Natural killer cell (primary cell): ENCODE data around the gene GIPC2. TPM values are rescaled to one million over a fixed set of nuclear protein-coding genes. Genes with fewer than 3 reads are reported as not detected.

Experiments
- ATAC-seq, 3 donors: fragments of 150-1000 bp in 2 of 3; fragments of 200-7000 bp in 1 of 3; cut with Tn5 transposase; 1 replicate in 1 of 3; 2 replicates in 2 of 3; pipeline ENCODE4 v1.10.0; 2021; ENCODE audit warnings: mild to moderate bottlenecking in 2 of 3, moderate library complexity in 2 of 3
- DNase-seq, 2 donors: peaks; one replicate each; pipeline versions ENCODE4 v3.0.0 to v3.0.0-alpha.2; 2013 to 2021; ENCODE audit warnings: mixed read lengths in 1 of 2
- H3K27ac ChIP-seq: one replicate; pipeline ENCODE4 v1.5.1; 2013; ENCODE audit warnings: mild to moderate bottlenecking, low read length
- H3K27me3 ChIP-seq: one replicate; pipeline ENCODE4 v1.6.1; 2013; ENCODE audit warnings: low read length; ENCODE audit not compliant: control insufficient read depth, insufficient read depth
- H3K36me3 ChIP-seq: one replicate; pipeline ENCODE4 v1.6.1; 2013; ENCODE audit warnings: low read length; ENCODE audit not compliant: control insufficient read depth, insufficient read depth
- H3K4me1 ChIP-seq: one replicate; pipeline ENCODE4 v1.6.1; 2013; ENCODE audit warnings: low read length; ENCODE audit not compliant: control insufficient read depth, insufficient read depth
- H3K4me3 ChIP-seq: one replicate; pipeline ENCODE4 v1.5.1; 2013; ENCODE audit warnings: low read length
- H3K9me3 ChIP-seq: one replicate; pipeline ENCODE4 v1.6.1; 2013; ENCODE audit warnings: low read length; ENCODE audit not compliant: control insufficient read depth, insufficient read depth
- H3K27ac Mint-ChIP-seq, 2 donors: one replicate each; pipeline ENCODE4 v1.8.0; 2022; ENCODE audit warnings: mild to moderate bottlenecking in 2 of 2, mixed read lengths in 2 of 2, moderate library complexity in 1 of 2
- H3K27me3 Mint-ChIP-seq, 2 donors: one replicate each; pipeline ENCODE4 v1.8.0; 2022; ENCODE audit warnings: low read depth in 2 of 2, mixed read lengths in 2 of 2
- H3K36me3 Mint-ChIP-seq: one replicate; pipeline ENCODE4 v1.8.0; 2022; ENCODE audit warnings: mixed read lengths
- H3K4me1 Mint-ChIP-seq, 2 donors: one replicate each; pipeline ENCODE4 v1.8.0; 2022; ENCODE audit warnings: mixed read lengths in 2 of 2
- H3K4me3 Mint-ChIP-seq: one replicate; pipeline ENCODE4 v1.8.0; 2022; ENCODE audit warnings: mild to moderate bottlenecking, moderate library complexity, mixed read lengths
- H3K9me3 Mint-ChIP-seq, 2 donors: one replicate each; pipeline ENCODE4 v1.8.0; 2022; ENCODE audit warnings: mixed read lengths in 2 of 2
- WGBS: methylation state at CpG from one replicate; pipeline ENCODE4 v1.1.7; 2013; ENCODE audit warnings: missing lambda C conversion rate; ENCODE audit not compliant: insufficient coverage; 5-methylcytosine and 5-hydroxymethylcytosine counted together
- intact Hi-C: fragments of 100-400 bp; cut with micrococcal nuclease; formaldehyde crosslinking; loops from one replicate; pipeline ENCODE4 v1.14.2; 2022
- total RNA-seq, 4 donors: library from RNA; stranded (reverse); fragments of 120-200 nt in 1 of 4; gene quantifications; one replicate each; pipeline versions ENCODE4 v1.2.3 to v1.2.4, GENCODE V29; 2013 to 2022
- TF ChIP-seq, protein P1 (sequence below): fragments of 200-600 bp; IDR thresholded peaks from one replicate; pipeline ENCODE4 v1.8.0; 2022; ENCODE audit warnings: antibody characterized with exemption

The GIPC2 gene
- total RNA-seq, 3 donors from 2014 or later (not counting 1 experiment from before 2014, with no cell fraction given), result not detected

DNA sequence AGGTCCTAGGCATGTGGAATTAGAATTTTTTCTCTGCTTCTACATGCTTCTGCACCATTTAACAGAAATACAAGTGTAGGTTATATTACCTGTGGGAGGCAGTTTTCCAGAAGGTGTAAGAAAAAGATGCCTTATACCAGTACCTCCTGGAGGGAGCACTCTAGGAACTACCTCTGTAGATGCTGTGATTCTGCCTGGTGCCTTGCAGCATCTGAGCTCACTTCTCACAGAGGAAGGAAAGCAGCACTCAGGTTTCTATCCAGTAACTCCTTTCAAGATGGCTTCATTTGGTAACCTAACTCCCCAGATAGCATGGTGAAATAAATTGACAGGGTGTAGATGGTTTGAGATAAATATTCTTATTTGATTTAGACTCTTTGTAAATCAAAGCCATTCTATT lies 50.3 kb downstream of the GIPC2 start:
- no peak overlapping the region for H3K4me3 ChIP-seq
- Mint-ChIP-seq H3K4me1 (no peaks in the 10 kb centered on the region), H3K36me3 (no peaks in the 10 kb centered on the region), H3K9me3 (no peaks in the 10 kb centered on the region), H3K4me3 (no peak overlapping the region), H3K27me3 (peaks cover 8 to 9% of the 10 kb centered on the region in 2 donors), H3K27ac (no peak overlapping the region)
- no peak overlapping the region for H3K27ac ChIP-seq
- DNase-seq (no peak), ATAC-seq (no peak)
- no peaks in the 10 kb centered on the region for H3K9me3 ChIP-seq
- intact Hi-C loops, result no loop called here
- H3K36me3 ChIP-seq, result no peaks in the 10 kb centered on the region
- H3K27me3 ChIP-seq, result no peaks in the 10 kb centered on the region
- TF ChIP-seq, protein P1, sequence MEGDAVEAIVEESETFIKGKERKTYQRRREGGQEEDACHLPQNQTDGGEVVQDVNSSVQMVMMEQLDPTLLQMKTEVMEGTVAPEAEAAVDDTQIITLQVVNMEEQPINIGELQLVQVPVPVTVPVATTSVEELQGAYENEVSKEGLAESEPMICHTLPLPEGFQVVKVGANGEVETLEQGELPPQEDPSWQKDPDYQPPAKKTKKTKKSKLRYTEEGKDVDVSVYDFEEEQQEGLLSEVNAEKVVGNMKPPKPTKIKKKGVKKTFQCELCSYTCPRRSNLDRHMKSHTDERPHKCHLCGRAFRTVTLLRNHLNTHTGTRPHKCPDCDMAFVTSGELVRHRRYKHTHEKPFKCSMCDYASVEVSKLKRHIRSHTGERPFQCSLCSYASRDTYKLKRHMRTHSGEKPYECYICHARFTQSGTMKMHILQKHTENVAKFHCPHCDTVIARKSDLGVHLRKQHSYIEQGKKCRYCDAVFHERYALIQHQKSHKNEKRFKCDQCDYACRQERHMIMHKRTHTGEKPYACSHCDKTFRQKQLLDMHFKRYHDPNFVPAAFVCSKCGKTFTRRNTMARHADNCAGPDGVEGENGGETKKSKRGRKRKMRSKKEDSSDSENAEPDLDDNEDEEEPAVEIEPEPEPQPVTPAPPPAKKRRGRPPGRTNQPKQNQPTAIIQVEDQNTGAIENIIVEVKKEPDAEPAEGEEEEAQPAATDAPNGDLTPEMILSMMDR, result no peak
- no peaks in the 10 kb centered on the region for H3K4me1 ChIP-seq

DNA sequence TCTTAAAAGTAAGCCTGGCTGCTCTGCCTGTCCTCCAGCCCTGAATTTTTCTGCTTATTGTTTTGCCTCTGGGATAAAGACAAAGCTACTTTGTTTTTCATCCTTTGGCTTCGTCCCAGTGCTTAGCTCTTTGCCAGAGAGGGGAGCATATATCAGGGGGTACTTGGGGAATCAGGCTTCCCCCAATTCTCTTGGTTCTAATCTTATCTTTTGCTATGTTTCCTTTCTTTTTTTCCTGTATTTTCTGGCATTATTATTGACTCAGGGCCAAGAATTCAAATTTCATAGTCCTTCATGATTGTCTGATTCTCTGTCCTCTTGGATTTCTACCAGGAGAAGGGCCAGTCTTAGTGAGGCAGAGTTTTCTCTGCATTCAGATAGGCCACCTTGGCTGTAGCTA lies 51.2 kb downstream of the GIPC2 start:
- no peaks in the 10 kb centered on the region for H3K9me3 ChIP-seq
- no peak overlapping the region for H3K4me3 ChIP-seq
- DNase-seq (no peak), ATAC-seq (no peak)
- H3K4me1 ChIP-seq, result no peaks in the 10 kb centered on the region
- TF ChIP-seq, protein P1, result no peak
- H3K27ac Mint-ChIP-seq, result no peak overlapping the region
- H3K4me3 Mint-ChIP-seq, result no peak overlapping the region
- intact Hi-C loops, result no loop called here
- WGBS, result 78% methylated on average over 1 of the region's 1 CpG
- H3K36me3 ChIP-seq, result no peaks in the 10 kb centered on the region
- H3K27me3 Mint-ChIP-seq, result peaks cover 5 to 9% of the 10 kb centered on the region in 2 donors
- H3K27ac ChIP-seq, result no peak overlapping the region
- no peaks in the 10 kb centered on the region for H3K9me3 Mint-ChIP-seq
- H3K27me3 ChIP-seq, result no peaks in the 10 kb centered on the region
- H3K36me3 Mint-ChIP-seq, result no peaks in the 10 kb centered on the region
- H3K4me1 Mint-ChIP-seq, result no peaks in the 10 kb centered on the region

DNA sequence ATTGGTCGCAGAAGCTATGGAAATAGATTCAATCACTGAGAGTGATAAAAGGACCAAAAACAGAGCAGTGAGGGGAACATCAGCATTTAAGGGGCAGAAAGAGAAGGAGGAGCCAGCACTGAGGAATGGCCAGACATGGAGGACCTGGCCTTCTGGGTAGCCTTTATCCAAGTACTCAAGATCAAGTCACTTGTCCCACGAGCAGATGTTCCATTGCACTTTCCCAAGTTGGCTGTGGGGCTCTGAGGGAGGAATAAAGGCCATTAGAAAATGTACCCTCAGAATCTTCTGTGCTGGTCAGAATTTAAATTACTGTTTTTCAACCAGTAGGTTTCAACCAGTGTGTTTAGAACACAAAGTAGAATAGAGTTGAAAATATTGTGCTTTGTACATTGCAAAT lies 55.3 kb downstream of the GIPC2 start:
- Mint-ChIP-seq H3K4me1 (no peaks in the 10 kb centered on the region), H3K9me3 (no peaks in the 10 kb centered on the region), H3K27ac (no peak overlapping the region), H3K36me3 (no peaks in the 10 kb centered on the region), H3K27me3 (peaks cover 9 to 11% of the 10 kb centered on the region in 2 donors), H3K4me3 (no peak overlapping the region)
- Histone ChIP-seq H3K4me1 (no peaks in the 10 kb centered on the region), H3K27me3 (no peaks in the 10 kb centered on the region), H3K27ac (no peak overlapping the region), H3K4me3 (no peak overlapping the region), H3K9me3 (no peaks in the 10 kb centered on the region), H3K36me3 (no peaks in the 10 kb centered on the region)
- TF ChIP-seq, protein P1, result no peak
- WGBS, result 79% methylated on average over 2 of the region's 2 CpGs
- intact Hi-C loops, result no loop called here
- DNase-seq (no peak), ATAC-seq (no peak)

DNA sequence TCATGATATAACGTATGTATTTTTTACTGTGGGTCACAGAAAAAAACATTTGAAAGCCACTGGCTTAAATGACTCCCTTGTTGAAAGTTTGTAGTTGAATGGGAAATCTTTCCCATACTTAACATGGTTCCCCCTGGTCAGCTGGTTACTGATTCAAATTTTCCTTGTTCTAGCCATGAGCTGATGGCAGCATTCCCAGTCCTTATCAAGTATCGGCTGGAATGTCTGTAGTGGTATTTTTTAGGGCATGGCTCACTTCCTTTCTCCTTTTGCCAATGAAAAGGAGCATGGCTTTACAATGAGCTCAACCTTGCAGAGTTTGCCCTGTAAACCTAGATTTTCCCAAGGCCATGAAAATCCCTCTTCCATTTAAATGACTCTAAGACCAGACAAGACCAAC lies 55.7 kb downstream of the GIPC2 start:
- intact Hi-C loops, result no loop called here
- Histone ChIP-seq H3K9me3 (no peaks in the 10 kb centered on the region), H3K4me3 (no peak overlapping the region), H3K36me3 (no peaks in the 10 kb centered on the region), H3K27me3 (no peaks in the 10 kb centered on the region), H3K27ac (no peak overlapping the region), H3K4me1 (no peaks in the 10 kb centered on the region)
- WGBS, result 96% methylated on average over 2 of the region's 2 CpGs
- no peaks in the 10 kb centered on the region for H3K36me3 Mint-ChIP-seq
- no peak for ATAC-seq
- no peaks in the 10 kb centered on the region for H3K9me3 Mint-ChIP-seq
- TF ChIP-seq, protein P1, result no peak
- no peak for DNase-seq
- H3K4me1 Mint-ChIP-seq, result no peaks in the 10 kb centered on the region
- H3K27ac Mint-ChIP-seq, result no peak overlapping the region
- no peak overlapping the region for H3K4me3 Mint-ChIP-seq
- H3K27me3 Mint-ChIP-seq, result peaks cover 9 to 11% of the 10 kb centered on the region in 2 donors
